ENCODE data around the gene GLI3.

- no peak for TF ChIP-seq CTCF (IDR thresholded peaks at IDR 0.05)
- no peak for TF ChIP-seq POLR2A (IDR thresholded peaks at IDR 0.05)
These were observed 3.2 kb downstream of the GLI3 start for GRCh38 chr7:42233695-42234331.

Measured in heart left ventricle (tissue), 13 donors.